ENCODE data around the gene HERC6.

HERC6 gene

GRCh38 chr4:88478247-88478646 is 99.6 kb downstream of the HERC6 start:
- TF ChIP-seq ZNF416 (tag by site-specific recombination; IDR thresholded peaks at IDR 0.05): no peak
- TF ChIP-seq ZNF398 (tag by site-specific recombination; IDR thresholded peaks at IDR 0.05): no peak
- no peak for TF ChIP-seq ZNF837 (tag by site-specific recombination; IDR thresholded peaks at IDR 0.05)
- TF ChIP-seq ZNF701 (tag by site-specific recombination; IDR thresholded peaks at IDR 0.05): no peak
- no peak for TF ChIP-seq ZNF132 (tag by site-specific recombination; IDR thresholded peaks at IDR 0.05; ENCODE audit: borderline replicate concordance)
- TF ChIP-seq ZNF791 (tag by site-specific recombination; IDR thresholded peaks at IDR 0.05): no peak
- no peak for TF ChIP-seq ZNF830 (tag by site-specific recombination; IDR thresholded peaks at IDR 0.05; ENCODE audit: low read depth)
- no peak for TF ChIP-seq ZNF639 (tag by site-specific recombination; IDR thresholded peaks at IDR 0.05)
- no peak for TF ChIP-seq ZNF394 (tag by site-specific recombination; IDR thresholded peaks at IDR 0.05; ENCODE audit: borderline replicate concordance)
- TF ChIP-seq ZBTB1 (tag by site-specific recombination; IDR thresholded peaks at IDR 0.05): no peak
- TF ChIP-seq ZNF148 (tag by site-specific recombination; IDR thresholded peaks at IDR 0.05; ENCODE audit: borderline replicate concordance): no peak
- no peak for TF ChIP-seq ZBTB7A (tag by site-specific recombination; IDR thresholded peaks at IDR 0.05; ENCODE audit: low read depth)
- no peak for TF ChIP-seq ZNF548 (tag by site-specific recombination; IDR thresholded peaks at IDR 0.05)
- no peak for TF ChIP-seq ZSCAN5A (tag by site-specific recombination; IDR thresholded peaks at IDR 0.05)
- TF ChIP-seq ZFHX2 (tag by site-specific recombination; conservative IDR thresholded peaks at IDR 0.05): no peak
- no peak for TF ChIP-seq REST (tag by site-specific recombination; IDR thresholded peaks at IDR 0.05)
- no peak for TF ChIP-seq ZNF366 (tag by site-specific recombination; conservative IDR thresholded peaks at IDR 0.05)
- no peak for TF ChIP-seq ZNF184 (tag by site-specific recombination; IDR thresholded peaks at IDR 0.05)
- no peak for TF ChIP-seq ZBTB6 (tag by site-specific recombination; IDR thresholded peaks at IDR 0.05)
- H3K36me3 ChIP-seq (ENCODE audit: control insufficient read depth in 2 of 2, insufficient read depth in 1 of 2, low read length in 2 of 2): peaks cover 0 to 26% of the 10 kb centered on the region in 2 experiments; a peak in 2 of 3 replicates
- H3K4me3 ChIP-seq (ENCODE audit: low read depth, low read length): no peak overlapping the region
- no peak overlapping the region for H3K27ac ChIP-seq (ENCODE audit: extremely low read depth, low read depth, low read length)
- ChIA-PET POLR2A (no interaction called here), CTCF (interaction anchor here (0.6 kb wide), 1 partner anchor 258 kb away, joined by 4 read pairs; no protein-coding TSS in a partner anchor)
- H3K9me3 ChIP-seq (ENCODE audit: control insufficient read depth, insufficient read depth, low read depth, low read length): no peaks in the 10 kb centered on the region
- H3K4me1 ChIP-seq (ENCODE audit: control insufficient read depth, insufficient read depth, low read length): no peaks in the 10 kb centered on the region

Measured in HEK293 (cell line).